Thyroid gland (tissue), 4 donors: ENCODE data around the gene SLC36A2. TPM values are rescaled to one million over a fixed set of nuclear protein-coding genes. Genes with fewer than 3 reads are reported as not detected.

ENCODE experiments used
- DNase-seq, 2 donors: peaks; one replicate each; pipeline ENCODE4 v3.0.0-alpha.2; 2019
- H3K27ac ChIP-seq, 3 donors: fragments of 200-600 bp; sonication (generic); 1 replicate in 2 of 3; 2 replicates in 1 of 3; pipeline ENCODE4 v1.5.1; 2016 to 2019; ENCODE audit warnings: mild to moderate bottlenecking in 1 of 3, moderate library complexity in 1 of 3
- H3K27me3 ChIP-seq: fragments of 200-600 bp; sonication (generic); one replicate; pipeline ENCODE4 v1.5.1; 2019
- H3K36me3 ChIP-seq, 2 donors: fragments of 200-600 bp; sonication (generic); one replicate each; pipeline ENCODE4 v1.5.1; 2016 to 2019
- H3K4me1 ChIP-seq, 2 donors: fragments of 200-600 bp; sonication (generic); one replicate each; pipeline ENCODE4 v1.5.1; 2017 to 2019
- H3K4me3 ChIP-seq, 3 donors: fragments of 200-600 bp; sonication (generic); replicated peaks in 1 of 3; 1 replicate in 2 of 3; 2 replicates in 1 of 3; pipeline ENCODE4 v1.5.1; 2016; ENCODE audit warnings: mild to moderate bottlenecking in 1 of 3
- H3K9me3 ChIP-seq: fragments of 200-600 bp; sonication (generic); one replicate; pipeline ENCODE4 v1.5.1; 2017
- CTCF ChIP-seq, 6 experiments: fragments of 200-600 bp in 3 of 6; fragments of 450-650 bp in 3 of 6; sonication (generic) in 3 of 6; IDR thresholded peaks; one replicate each; pipeline ENCODE4 v1.5.1; 2016 to 2019; ENCODE audit warnings: antibody characterized with exemption in 6 of 6, mild to moderate bottlenecking in 2 of 6, inconsistent platforms in 1 of 6, moderate library complexity in 1 of 6
- POLR2A ChIP-seq, 2 donors: fragments of 450-650 bp; IDR thresholded peaks; one replicate each; pipeline ENCODE4 v1.6.1; 2017; ENCODE audit warnings: antibody characterized with exemption in 2 of 2, mild to moderate bottlenecking in 2 of 2, moderate library complexity in 1 of 2
- WGBS, 2 donors: methylation state at CpG; one replicate each; pipeline ENCODE4 v1.1.5; 2017; 5-methylcytosine and 5-hydroxymethylcytosine counted together
- intact Hi-C: fragments of 100-400 bp; cut with DNase I; formaldehyde crosslinking; loops from one replicate; pipeline ENCODE4 v1.15.1; 2023
- total RNA-seq, 4 donors: library from RNA; depleted of rRNA; stranded (reverse); fragments of >200 nt; gene quantifications; one replicate each; pipeline ENCODE4 v1.2.3, GENCODE V29; 2016

SLC36A2 gene
- total RNA-seq, 4 donors from 2014 or later: not detected

DNA sequence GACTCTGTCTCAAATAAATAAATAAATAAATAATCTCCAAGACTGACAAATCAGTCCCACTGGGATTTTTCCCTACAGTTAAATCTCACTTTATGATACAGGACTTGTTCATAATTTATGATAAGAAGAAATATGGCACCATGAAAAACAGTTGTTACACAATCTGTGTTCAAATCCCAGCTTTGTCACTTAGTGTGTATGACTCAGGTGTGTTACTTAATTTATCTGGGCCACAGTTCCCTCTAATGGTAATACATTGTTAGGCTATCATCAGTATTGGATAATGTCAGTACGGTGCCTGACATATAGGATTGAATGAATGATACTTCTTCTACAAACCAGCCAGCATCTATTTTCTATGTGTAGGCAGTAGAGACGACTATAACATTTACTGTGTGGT is 66.9 kb downstream of the SLC36A2 start:
- intact Hi-C loops: no loop called here
- Histone ChIP-seq H3K4me1 (no peaks in the 10 kb centered on the region), H3K4me3 (no peak overlapping the region), H3K27ac (no peak overlapping the region), H3K9me3 (no peaks in the 10 kb centered on the region), H3K27me3 (no peaks in the 10 kb centered on the region), H3K36me3 (no peaks in the 10 kb centered on the region)
- WGBS, 2 donors: 91 to 96% methylated on average over 2 of the region's 2 CpGs
- no peak for DNase-seq
- TF ChIP-seq CTCF (IDR thresholded peaks at IDR 0.05) (no peak), POLR2A (IDR thresholded peaks at IDR 0.05) (no peak)

- H3K4me3 ChIP-seq: no peak overlapping the region
- DNase-seq: no peak
- H3K4me1 ChIP-seq: no peaks in the 10 kb centered on the region
- no peaks in the 10 kb centered on the region for H3K36me3 ChIP-seq
- intact Hi-C loops: no loop called here
- TF ChIP-seq POLR2A (IDR thresholded peaks at IDR 0.05): no peak
- no peak for TF ChIP-seq CTCF (IDR thresholded peaks at IDR 0.05)
- no peaks in the 10 kb centered on the region for H3K27me3 ChIP-seq
- 64% methylated on average over 5 of the region's 5 CpGs for WGBS, 2 donors
- H3K9me3 ChIP-seq: no peaks in the 10 kb centered on the region
- H3K27ac ChIP-seq: no peak overlapping the region
Measured at GRCh38 chr5:151278845-151279244, 68.5 kb downstream of the SLC36A2 start.

DNA sequence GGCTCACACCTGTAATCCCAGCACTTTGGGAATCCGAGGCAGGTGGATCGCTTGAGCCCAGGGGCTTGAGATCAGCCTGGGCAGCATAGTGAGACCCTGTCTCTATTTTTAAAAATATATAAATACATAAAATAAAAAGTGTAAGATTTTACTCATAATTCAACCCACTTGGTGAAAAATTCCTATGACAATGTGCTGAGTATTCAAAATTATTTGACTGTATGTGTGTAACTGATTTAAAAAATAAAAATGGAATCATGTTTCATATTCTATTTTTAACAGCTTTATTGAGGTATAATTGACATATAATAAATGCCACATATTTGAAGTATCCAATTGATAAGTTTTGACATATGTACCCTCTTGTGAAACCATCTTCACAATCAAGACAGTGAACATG is 71.6 kb downstream of the SLC36A2 start:
- no peak for TF ChIP-seq CTCF (IDR thresholded peaks at IDR 0.05)
- no peak for TF ChIP-seq POLR2A (IDR thresholded peaks at IDR 0.05)
- Histone ChIP-seq H3K9me3 (no peaks in the 10 kb centered on the region), H3K27me3 (no peaks in the 10 kb centered on the region), H3K27ac (no peak overlapping the region), H3K4me1 (no peaks in the 10 kb centered on the region), H3K4me3 (no peak overlapping the region), H3K36me3 (no peaks in the 10 kb centered on the region)
- no peak for DNase-seq
- 94 to 98% methylated on average over 2 of the region's 2 CpGs for WGBS, 2 donors
- intact Hi-C loops: no loop called here

DNA sequence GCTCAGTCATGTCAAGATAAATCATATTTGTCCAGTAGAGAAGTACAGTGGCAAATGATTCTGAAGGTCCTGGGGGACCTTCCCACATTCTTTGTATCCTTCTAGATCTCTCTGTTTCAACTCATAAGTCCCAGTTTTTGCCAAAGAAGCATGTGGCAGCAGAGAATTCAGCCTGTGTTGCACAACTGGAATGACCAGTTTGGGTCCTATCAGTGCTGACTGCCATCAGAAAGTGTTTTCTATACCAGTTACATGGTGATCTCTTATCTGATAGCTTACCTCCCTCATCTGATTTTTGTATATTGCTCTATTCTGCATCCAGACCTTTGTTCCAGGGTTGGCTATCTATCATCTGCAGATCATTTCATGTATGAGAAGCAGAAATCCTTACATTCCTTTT is 72.7 kb downstream of the SLC36A2 start:
- Histone ChIP-seq H3K4me1 (no peaks in the 10 kb centered on the region), H3K27me3 (no peaks in the 10 kb centered on the region), H3K9me3 (no peaks in the 10 kb centered on the region), H3K36me3 (no peaks in the 10 kb centered on the region), H3K27ac (no peak overlapping the region), H3K4me3 (no peak overlapping the region)
- intact Hi-C loops: no loop called here
- no peak for DNase-seq
- TF ChIP-seq CTCF (IDR thresholded peaks at IDR 0.05) (no peak), POLR2A (IDR thresholded peaks at IDR 0.05) (no peak)

DNA sequence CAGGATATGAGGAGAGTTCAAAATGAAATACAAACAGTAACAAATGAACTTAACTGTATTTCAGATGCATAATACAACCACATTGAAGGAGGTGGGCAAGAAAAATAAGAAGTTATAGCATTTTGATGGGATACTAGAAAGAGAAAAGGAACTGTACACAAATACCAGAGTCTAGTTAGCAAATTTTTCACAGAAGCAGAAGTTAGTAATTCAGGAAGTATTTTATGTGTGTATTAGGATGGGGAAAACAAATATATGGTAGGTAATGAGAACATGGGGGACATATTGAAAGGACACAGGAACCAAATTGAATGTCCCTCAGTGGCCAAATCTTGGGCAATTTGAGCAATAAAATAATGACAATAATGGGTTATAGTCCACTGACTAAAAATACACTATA is 76.0 kb downstream of the SLC36A2 start:
- TF ChIP-seq POLR2A (IDR thresholded peaks at IDR 0.05) (no peak), CTCF (IDR thresholded peaks at IDR 0.05) (no peak)
- H3K4me1 ChIP-seq: no peaks in the 10 kb centered on the region
- H3K9me3 ChIP-seq: no peaks in the 10 kb centered on the region
- intact Hi-C loops: no loop called here
- no peak for DNase-seq
- no peak overlapping the region for H3K4me3 ChIP-seq
- no peak overlapping the region for H3K27ac ChIP-seq
- no peaks in the 10 kb centered on the region for H3K27me3 ChIP-seq
- H3K36me3 ChIP-seq: peaks cover 12 to 14% of the 10 kb centered on the region in 2 donors
